Tibial nerve (tissue), 3 donors: Measurements from ENCODE around the gene ABL2.

Source experiments
- CTCF ChIP-seq, 5 experiments: fragments of 200-600 bp in 3 of 5; fragments of 450-650 bp in 2 of 5; sonication (generic) in 3 of 5; IDR thresholded peaks; one replicate each; pipeline ENCODE4 v1.5.1; 2016 to 2019; ENCODE audit warnings: antibody characterized with exemption in 5 of 5, mild to moderate bottlenecking in 3 of 5, moderate library complexity in 2 of 5
- POLR2A ChIP-seq, 2 donors: fragments of 450-650 bp; IDR thresholded peaks; one replicate each; pipeline ENCODE4 v1.6.1; 2017; ENCODE audit warnings: antibody characterized with exemption in 2 of 2, mild to moderate bottlenecking in 2 of 2, moderate library complexity in 2 of 2

- TF ChIP-seq CTCF (IDR thresholded peaks at IDR 0.05) (no peak), POLR2A (IDR thresholded peaks at IDR 0.05) (no peak)
These were observed 136.5 kb downstream of the ABL2 start for GRCh38 chr1:179092896-179093461.
